Liver (tissue), 9 donors: ENCODE results near the gene MARCHF2. TPM values are rescaled to one million over a fixed set of nuclear protein-coding genes. Genes with fewer than 3 reads are reported as not detected.
A peak's percentile ranks its signal among the peaks of the same experiment; 100 is the strongest.

Experiments used
- DNase-seq: peaks from one replicate; pipeline ENCODE4 v3.0.0-alpha.2; 2017; ENCODE audit warnings: low spot score
- H3K27ac ChIP-seq, 2 donors: one replicate each; pipeline ENCODE4 v1.7.0; 2013; ENCODE audit warnings: inconsistent platforms in 2 of 2, low read length in 2 of 2, control low read depth in 1 of 2, low read depth in 1 of 2, mild to moderate bottlenecking in 1 of 2
- H3K27me3 ChIP-seq, 4 donors: one replicate each; pipeline versions ENCODE4 v1.6.1 to v1.7.0; 2013; ENCODE audit warnings: low read length in 3 of 4, inconsistent platforms in 1 of 4, mild to moderate bottlenecking in 1 of 4, moderate library complexity in 1 of 4; ENCODE audit not compliant: control insufficient read depth in 4 of 4, insufficient read depth in 4 of 4
- H3K36me3 ChIP-seq, 4 donors: one replicate each; pipeline versions ENCODE4 v1.6.1 to v1.7.0; 2013; ENCODE audit warnings: low read length in 3 of 4, mild to moderate bottlenecking in 3 of 4, low read depth in 1 of 4, moderate library complexity in 1 of 4; ENCODE audit not compliant: control insufficient read depth in 4 of 4, insufficient read depth in 3 of 4
- H3K4me1 ChIP-seq, 4 donors: one replicate each; pipeline versions ENCODE4 v1.6.1 to v1.7.0; 2013; ENCODE audit warnings: low read length in 3 of 4, mild to moderate bottlenecking in 3 of 4, moderate library complexity in 1 of 4; ENCODE audit not compliant: control insufficient read depth in 4 of 4, insufficient read depth in 4 of 4
- H3K4me3 ChIP-seq, 3 donors: one replicate each; pipeline versions ENCODE4 v1.6.1 to v1.7.0; 2013; ENCODE audit warnings: low read length in 3 of 3, control low read depth in 1 of 3, low read depth in 1 of 3, mild to moderate bottlenecking in 1 of 3
- H3K9ac ChIP-seq, 2 donors: one replicate each; pipeline ENCODE4 v1.7.0; 2013; ENCODE audit warnings: low read length in 2 of 2, mild to moderate bottlenecking in 2 of 2, moderate library complexity in 2 of 2, control low read depth in 1 of 2, low read depth in 1 of 2
- H3K9me3 ChIP-seq, 4 donors: one replicate each; pipeline versions ENCODE4 v1.6.1 to v1.7.0; 2013; ENCODE audit warnings: low read length in 3 of 4; ENCODE audit not compliant: control insufficient read depth in 4 of 4
- EGR1 ChIP-seq, 2 donors: IDR thresholded peaks; 2 replicates each; pipeline ENCODE4 v1.6.1; 2016 to 2018; ENCODE audit warnings: antibody characterized with exemption in 2 of 2, low read depth in 2 of 2
- FOXA2 ChIP-seq: IDR thresholded peaks from 2 replicates; pipeline ENCODE4 v1.6.1; 2016; ENCODE audit warnings: antibody characterized with exemption
- GABPA ChIP-seq, 2 donors: IDR thresholded peaks in 1 of 2; conservative IDR thresholded peaks in 1 of 2; 2 replicates each; pipeline ENCODE4 v1.6.1; 2016; ENCODE audit warnings: antibody characterized with exemption in 2 of 2, mild to moderate bottlenecking in 1 of 2, moderate library complexity in 1 of 2
- HNF4A ChIP-seq, 2 donors: conservative IDR thresholded peaks; 2 replicates each; pipeline ENCODE4 v1.6.1; 2016; ENCODE audit warnings: antibody characterized with exemption in 2 of 2, mild to moderate bottlenecking in 2 of 2
- HNF4G ChIP-seq: IDR thresholded peaks from 2 replicates; pipeline ENCODE4 v1.6.1; 2016; ENCODE audit warnings: antibody characterized with exemption
- RXRA ChIP-seq, 2 donors: IDR thresholded peaks; 2 replicates each; pipeline ENCODE4 v1.6.1; 2017 to 2018; ENCODE audit warnings: antibody characterized with exemption in 2 of 2, mild to moderate bottlenecking in 1 of 2
- SP1 ChIP-seq: IDR thresholded peaks from 2 replicates; pipeline ENCODE4 v1.6.1; 2018; ENCODE audit warnings: antibody characterized with exemption, mild to moderate bottlenecking
- TAF1 ChIP-seq: conservative IDR thresholded peaks from 2 replicates; pipeline ENCODE4 v1.6.1; 2016; ENCODE audit warnings: antibody characterized with exemption, mild to moderate bottlenecking
- WGBS: extraction: QIAGEN DNeasy Blood & Tissue Kit; methylation state at CpG from one replicate; pipeline ENCODE4 v1.1.7; 2013; 5-methylcytosine and 5-hydroxymethylcytosine counted together
- polyA plus RNA-seq, 2 donors: library from polyadenylated mRNA; stranded (reverse) in 1 of 2; unstranded in 1 of 2; fragments of 200-250 nt in 1 of 2; fragments of >200 nt in 1 of 2; fragmentation: Nextera tagmentation in 1 of 2; extraction: Ambion mirVana in 1 of 2; gene quantifications; one replicate each; pipeline versions ENCODE4 v1.2.1 to v1.2.3, GENCODE V29; 2013 to 2015
- total RNA-seq, 2 donors: library from RNA; depleted of rRNA; stranded (reverse); fragments of >200 nt; gene quantifications; one replicate each; pipeline ENCODE4 v1.2.3, GENCODE V29; 2014
- TF ChIP-seq, protein P1 (sequence below): IDR thresholded peaks from 2 replicates; pipeline ENCODE4 v1.6.1; 2016; ENCODE audit warnings: antibody characterized with exemption
- TF ChIP-seq, protein P2 (sequence below): IDR thresholded peaks from 2 replicates; pipeline ENCODE4 v1.6.1; 2016; ENCODE audit warnings: antibody characterized with exemption
- TF ChIP-seq, protein P3 (sequence below): IDR thresholded peaks from 2 replicates; pipeline ENCODE4 v1.6.1; 2016; ENCODE audit warnings: antibody characterized with exemption, mild to moderate bottlenecking
- donor health status: healthy.
- donor health status: healthy.
- donor health status: healthy.
- donor health status: healthy.
- donor health status: healthy.

Gene MARCHF2
- total and polyA plus RNA-seq, 4 donors: 21.6 to 89.5 (median 58.8) TPM

DNA sequence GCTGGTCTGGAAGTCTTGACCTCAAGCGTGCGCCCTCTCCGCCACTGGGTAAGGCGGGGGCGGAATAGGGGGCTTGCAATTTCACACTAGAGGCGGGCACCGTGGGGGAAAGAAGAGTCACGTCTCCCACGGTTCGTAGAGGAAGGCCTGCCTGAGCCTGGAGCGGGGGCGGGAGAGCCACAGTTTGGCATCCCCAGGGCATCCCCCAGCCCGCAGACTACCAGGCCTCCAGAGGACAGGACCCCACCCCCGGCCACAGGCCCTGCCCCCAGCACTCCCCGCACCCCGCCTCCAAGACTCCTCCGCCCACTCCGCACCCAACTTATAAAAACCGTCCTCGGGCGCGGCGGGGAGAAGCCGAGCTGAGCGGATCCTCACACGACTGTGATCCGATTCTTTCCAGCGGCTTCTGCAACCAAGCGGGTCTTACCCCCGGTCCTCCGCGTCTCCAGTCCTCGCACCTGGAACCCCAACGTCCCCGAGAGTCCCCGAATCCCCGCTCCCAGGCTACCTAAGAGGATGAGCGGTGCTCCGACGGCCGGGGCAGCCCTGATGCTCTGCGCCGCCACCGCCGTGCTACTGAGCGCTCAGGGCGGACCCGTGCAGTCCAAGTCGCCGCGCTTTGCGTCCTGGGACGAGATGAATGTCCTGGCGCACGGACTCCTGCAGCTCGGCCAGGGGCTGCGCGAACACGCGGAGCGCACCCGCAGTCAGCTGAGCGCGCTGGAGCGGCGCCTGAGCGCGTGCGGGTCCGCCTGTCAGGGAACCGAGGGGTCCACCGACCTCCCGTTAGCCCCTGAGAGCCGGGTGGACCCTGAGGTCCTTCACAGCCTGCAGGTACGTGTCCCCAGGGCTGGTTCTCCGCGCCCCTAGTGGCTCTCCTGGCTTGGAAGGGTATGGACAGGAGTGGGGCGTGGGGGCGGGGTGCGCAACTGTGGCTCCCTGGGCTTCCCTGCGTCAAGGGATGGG, 49.0 kb upstream of the MARCHF2 start, which contains the start of gene ANGPTL4:
TSS of gene ANGPTL4 (plus strand) at position 353 of the 969 bp plus-strand sequence. CDS start at position 520, 167 bp downstream.
- Histone ChIP-seq H3K27me3 (no peaks in the 10 kb centered on the region), H3K9ac (peak within 1 kb of the TSS; percentile 18 to 70), H3K4me3 (peak within 1 kb of the TSS; percentile 52 to 83 (median 56)), H3K9me3 (no peaks in the 10 kb centered on the region), H3K36me3 (peaks cover 0 to 3% (median 0%) of the 10 kb centered on the region in 4 donors), H3K27ac (peak within 1 kb of the TSS; percentile 73 to 79), H3K4me1 (peaks cover 16 to 62% (median 41%) of the 10 kb centered on the region in 4 donors)
- peak; percentile 63 for DNase-seq
- TF ChIP-seq, protein P1, sequence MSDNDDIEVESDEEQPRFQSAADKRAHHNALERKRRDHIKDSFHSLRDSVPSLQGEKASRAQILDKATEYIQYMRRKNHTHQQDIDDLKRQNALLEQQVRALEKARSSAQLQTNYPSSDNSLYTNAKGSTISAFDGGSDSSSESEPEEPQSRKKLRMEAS: no peak
- peak in 1 of 2 donors; percentile 81 for TF ChIP-seq EGR1 (IDR thresholded peaks at IDR 0.05; ENCODE audit: low read depth in 2 of 2)
- TF ChIP-seq SP1: peak; percentile 3
- TF ChIP-seq HNF4A (conservative IDR thresholded peaks at IDR 0.05): no peak
- peak in 1 of 2 donors; percentile 21 for TF ChIP-seq RXRA (IDR thresholded peaks at IDR 0.05)
- no peak for TF ChIP-seq FOXA2
- TF ChIP-seq TAF1: peak; percentile 54
- TF ChIP-seq, protein P2, sequence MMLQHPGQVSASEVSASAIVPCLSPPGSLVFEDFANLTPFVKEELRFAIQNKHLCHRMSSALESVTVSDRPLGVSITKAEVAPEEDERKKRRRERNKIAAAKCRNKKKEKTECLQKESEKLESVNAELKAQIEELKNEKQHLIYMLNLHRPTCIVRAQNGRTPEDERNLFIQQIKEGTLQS: no peak
- TF ChIP-seq GABPA (IDR thresholded peaks at IDR 0.05 in 1 of 2, conservative IDR thresholded peaks at IDR 0.05 in 1 of 2): no peak
- no peak for TF ChIP-seq HNF4G
- TF ChIP-seq, protein P3, sequence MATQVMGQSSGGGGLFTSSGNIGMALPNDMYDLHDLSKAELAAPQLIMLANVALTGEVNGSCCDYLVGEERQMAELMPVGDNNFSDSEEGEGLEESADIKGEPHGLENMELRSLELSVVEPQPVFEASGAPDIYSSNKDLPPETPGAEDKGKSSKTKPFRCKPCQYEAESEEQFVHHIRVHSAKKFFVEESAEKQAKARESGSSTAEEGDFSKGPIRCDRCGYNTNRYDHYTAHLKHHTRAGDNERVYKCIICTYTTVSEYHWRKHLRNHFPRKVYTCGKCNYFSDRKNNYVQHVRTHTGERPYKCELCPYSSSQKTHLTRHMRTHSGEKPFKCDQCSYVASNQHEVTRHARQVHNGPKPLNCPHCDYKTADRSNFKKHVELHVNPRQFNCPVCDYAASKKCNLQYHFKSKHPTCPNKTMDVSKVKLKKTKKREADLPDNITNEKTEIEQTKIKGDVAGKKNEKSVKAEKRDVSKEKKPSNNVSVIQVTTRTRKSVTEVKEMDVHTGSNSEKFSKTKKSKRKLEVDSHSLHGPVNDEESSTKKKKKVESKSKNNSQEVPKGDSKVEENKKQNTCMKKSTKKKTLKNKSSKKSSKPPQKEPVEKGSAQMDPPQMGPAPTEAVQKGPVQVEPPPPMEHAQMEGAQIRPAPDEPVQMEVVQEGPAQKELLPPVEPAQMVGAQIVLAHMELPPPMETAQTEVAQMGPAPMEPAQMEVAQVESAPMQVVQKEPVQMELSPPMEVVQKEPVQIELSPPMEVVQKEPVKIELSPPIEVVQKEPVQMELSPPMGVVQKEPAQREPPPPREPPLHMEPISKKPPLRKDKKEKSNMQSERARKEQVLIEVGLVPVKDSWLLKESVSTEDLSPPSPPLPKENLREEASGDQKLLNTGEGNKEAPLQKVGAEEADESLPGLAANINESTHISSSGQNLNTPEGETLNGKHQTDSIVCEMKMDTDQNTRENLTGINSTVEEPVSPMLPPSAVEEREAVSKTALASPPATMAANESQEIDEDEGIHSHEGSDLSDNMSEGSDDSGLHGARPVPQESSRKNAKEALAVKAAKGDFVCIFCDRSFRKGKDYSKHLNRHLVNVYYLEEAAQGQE: peak; percentile 64
- WGBS: 2% methylated on average over 81 of the region's 81 CpGs

DNA sequence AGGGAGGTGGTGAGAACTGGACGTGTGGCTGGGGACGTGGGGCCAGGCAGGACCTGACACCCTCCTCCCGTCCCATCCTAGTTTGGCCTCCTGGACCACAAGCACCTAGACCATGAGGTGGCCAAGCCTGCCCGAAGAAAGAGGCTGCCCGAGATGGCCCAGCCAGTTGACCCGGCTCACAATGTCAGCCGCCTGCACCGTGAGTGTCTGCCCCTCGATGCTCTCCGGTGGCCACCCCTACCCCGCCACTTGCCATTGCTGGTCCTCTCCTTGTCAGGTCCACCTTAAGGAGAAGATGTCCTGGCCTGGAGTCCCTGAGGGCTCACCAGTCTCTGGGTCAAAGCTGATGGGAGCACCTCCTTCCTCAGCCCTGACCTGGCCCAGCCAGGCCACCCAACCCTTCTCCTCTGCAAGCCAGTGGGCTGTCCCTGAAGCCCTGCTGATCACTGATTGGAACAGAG, 47.0 kb upstream of the MARCHF2 start:
- DNase-seq: no peak
- Histone ChIP-seq H3K9ac (no peak overlapping the region), H3K27ac (peak overlapping the region; percentile 2 to 56), H3K4me3 (peak overlapping the region; percentile 39 to 83 (median 48)), H3K27me3 (no peaks in the 10 kb centered on the region), H3K9me3 (no peaks in the 10 kb centered on the region), H3K36me3 (peaks cover 0 to 10% (median 2%) of the 10 kb centered on the region in 4 donors), H3K4me1 (peaks cover 15 to 68% (median 44%) of the 10 kb centered on the region in 4 donors)
- TF ChIP-seq GABPA (IDR thresholded peaks at IDR 0.05 in 1 of 2, conservative IDR thresholded peaks at IDR 0.05 in 1 of 2) (no peak), EGR1 (IDR thresholded peaks at IDR 0.05; ENCODE audit: low read depth in 2 of 2) (no peak), RXRA (IDR thresholded peaks at IDR 0.05) (peak in 1 of 2 donors; percentile 31)
- TF ChIP-seq, protein P2: no peak
- WGBS: 71% methylated on average over 11 of the region's 11 CpGs
